Loucy (cell line): ENCODE results near the gene CEP131.

Experiments used
- EZH2phosphoT487 ChIP-seq: fragments of 200-600 bp; IDR thresholded peaks from 2 replicates; pipeline ENCODE4 v1.6.1; 2018; ENCODE audit warnings: antibody characterized with exemption, mild to moderate bottlenecking, moderate library complexity, borderline replicate concordance
- TF ChIP-seq, protein P1 (sequence below): fragments of 200-600 bp; sonication (generic); conservative IDR thresholded peaks from 2 replicates; pipeline ENCODE4 v1.5.1; 2014; ENCODE audit warnings: mild to moderate bottlenecking, antibody characterized with exemption, low read length

- TF ChIP-seq, protein P1, sequence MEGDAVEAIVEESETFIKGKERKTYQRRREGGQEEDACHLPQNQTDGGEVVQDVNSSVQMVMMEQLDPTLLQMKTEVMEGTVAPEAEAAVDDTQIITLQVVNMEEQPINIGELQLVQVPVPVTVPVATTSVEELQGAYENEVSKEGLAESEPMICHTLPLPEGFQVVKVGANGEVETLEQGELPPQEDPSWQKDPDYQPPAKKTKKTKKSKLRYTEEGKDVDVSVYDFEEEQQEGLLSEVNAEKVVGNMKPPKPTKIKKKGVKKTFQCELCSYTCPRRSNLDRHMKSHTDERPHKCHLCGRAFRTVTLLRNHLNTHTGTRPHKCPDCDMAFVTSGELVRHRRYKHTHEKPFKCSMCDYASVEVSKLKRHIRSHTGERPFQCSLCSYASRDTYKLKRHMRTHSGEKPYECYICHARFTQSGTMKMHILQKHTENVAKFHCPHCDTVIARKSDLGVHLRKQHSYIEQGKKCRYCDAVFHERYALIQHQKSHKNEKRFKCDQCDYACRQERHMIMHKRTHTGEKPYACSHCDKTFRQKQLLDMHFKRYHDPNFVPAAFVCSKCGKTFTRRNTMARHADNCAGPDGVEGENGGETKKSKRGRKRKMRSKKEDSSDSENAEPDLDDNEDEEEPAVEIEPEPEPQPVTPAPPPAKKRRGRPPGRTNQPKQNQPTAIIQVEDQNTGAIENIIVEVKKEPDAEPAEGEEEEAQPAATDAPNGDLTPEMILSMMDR: no peak
- no peak for TF ChIP-seq EZH2phosphoT487
Observed at GRCh38 chr17:81222620-81222905, 202 bp downstream of the CEP131 start.
